ENCODE measurements around the gene MIA.
"Not testable (repeated sequence)": the region's sequence is repeated elsewhere in the genome, so short reads cannot be mapped to it uniquely, and the experiment has no call there.

MIA gene

GRCh38 chr19:40781140-40781539, 5.8 kb downstream of the MIA start:
- no peak for DNase-seq

- DNase-seq: no peak
Observed at GRCh38 chr19:40783711-40784110, 8.4 kb downstream of the MIA start.

GRCh38 chr19:40784146-40784545, 8.8 kb downstream of the MIA start:
- DNase-seq: not testable (repeated sequence)

- no peak for DNase-seq
Observed at GRCh38 chr19:40785526-40785925, 10.2 kb downstream of the MIA start.

- DNase-seq: no peak
Observed at GRCh38 chr19:40786060-40787037, 11.0 kb downstream of the MIA start.

- no peak for DNase-seq
Observed at GRCh38 chr19:40791349-40791748, 16.0 kb downstream of the MIA start.

- DNase-seq: no peak
Observed at GRCh38 chr19:40791996-40792395, 16.7 kb downstream of the MIA start.

- DNase-seq: no peak
Observed at GRCh38 chr19:40797166-40797962, 22.0 kb downstream of the MIA start.

GRCh38 chr19:40797963-40798682, 22.8 kb downstream of the MIA start:
- peak; percentile 39 for DNase-seq

GRCh38 chr19:40798683-40799557, 23.6 kb downstream of the MIA start, which contains the start of gene EGLN2:
TSS of gene EGLN2 (plus strand) at chr19:40799191. CDS start at chr19:40800573, 1,382 bp downstream.
- DNase-seq: peak; percentile 100

- no peak for DNase-seq
Observed at GRCh38 chr19:40799558-40800338, 24.4 kb downstream of the MIA start.

- no peak for DNase-seq
Observed at GRCh38 chr19:40800339-40800996, 25.1 kb downstream of the MIA start.

GRCh38 chr19:40800997-40801377, 25.7 kb downstream of the MIA start:
- DNase-seq: no peak

- DNase-seq: no peak
Observed at GRCh38 chr19:40801426-40802299, 26.3 kb downstream of the MIA start.

GRCh38 chr19:40802300-40803169, 27.2 kb downstream of the MIA start:
- no peak for DNase-seq

- no peak for DNase-seq
Observed at GRCh38 chr19:40803170-40803856, 28.0 kb downstream of the MIA start.

GRCh38 chr19:40803857-40804782, 28.8 kb downstream of the MIA start:
- no peak for DNase-seq

Data from fibroblast of upper back skin (primary cell).